Fibroblast of pulmonary artery (primary cell): ENCODE measurements around the gene TMEFF2.
A peak's percentile ranks its signal among the peaks of the same experiment; 100 is the strongest.

Experiments
- DNase-seq: peaks from one replicate; pipeline ENCODE4 v3.0.0-alpha.2; 2010; ENCODE audit warnings: low read depth
- H3K4me3 ChIP-seq: replicated peaks from 2 replicates; pipeline ENCODE4 v1.5.1; 2011; ENCODE audit warnings: low read depth, mild to moderate bottlenecking, control low read depth, low read length, moderate library complexity
- CTCF ChIP-seq: IDR thresholded peaks from 2 replicates; pipeline ENCODE4 v1.5.1; 2011; ENCODE audit warnings: mild to moderate bottlenecking, control low read depth, low read length, inconsistent platforms; ENCODE audit errors: missing control alignments

Gene TMEFF2

GRCh38 chr2:192072778-192073177 lies 122.0 kb downstream of the TMEFF2 start:
- no peak overlapping the region for H3K4me3 ChIP-seq
- no peak for TF ChIP-seq CTCF
- DNase-seq, result no peak

GRCh38 chr2:192072261-192072660 lies 122.5 kb downstream of the TMEFF2 start:
- no peak for TF ChIP-seq CTCF
- no peak overlapping the region for H3K4me3 ChIP-seq
- DNase-seq, result no peak

- DNase-seq, result peak; percentile 22
- TF ChIP-seq CTCF, result no peak
- H3K4me3 ChIP-seq, result no peak overlapping the region
These were observed 124.6 kb downstream of the TMEFF2 start for GRCh38 chr2:192070099-192070498.

- no peak overlapping the region for H3K4me3 ChIP-seq
- TF ChIP-seq CTCF, result no peak
- DNase-seq, result no peak
These were observed 125.3 kb downstream of the TMEFF2 start for GRCh38 chr2:192069417-192069816.

- no peak for DNase-seq
- no peak for TF ChIP-seq CTCF
- no peak overlapping the region for H3K4me3 ChIP-seq
These were observed 125.8 kb downstream of the TMEFF2 start for GRCh38 chr2:192068966-192069365.

- no peak for TF ChIP-seq CTCF
- no peak for DNase-seq
- no peak overlapping the region for H3K4me3 ChIP-seq
These were observed 127.1 kb downstream of the TMEFF2 start for GRCh38 chr2:192067631-192068030.

- no peak for TF ChIP-seq CTCF
- H3K4me3 ChIP-seq, result no peak overlapping the region
- DNase-seq, result no peak
These were observed 130.3 kb downstream of the TMEFF2 start for GRCh38 chr2:192064459-192064858.
